Thyroid gland (tissue), 4 donors: ENCODE results near the gene CD274.

ENCODE experiments used
- CTCF ChIP-seq, 6 experiments: fragments of 200-600 bp in 3 of 6; fragments of 450-650 bp in 3 of 6; sonication (generic) in 3 of 6; IDR thresholded peaks; one replicate each; pipeline ENCODE4 v1.5.1; 2016 to 2019; ENCODE audit warnings: antibody characterized with exemption in 6 of 6, mild to moderate bottlenecking in 2 of 6, inconsistent platforms in 1 of 6, moderate library complexity in 1 of 6
- POLR2A ChIP-seq, 2 donors: fragments of 450-650 bp; IDR thresholded peaks; one replicate each; pipeline ENCODE4 v1.6.1; 2017; ENCODE audit warnings: antibody characterized with exemption in 2 of 2, mild to moderate bottlenecking in 2 of 2, moderate library complexity in 1 of 2

GRCh38 chr9:5421163-5421562, 29.2 kb upstream of the CD274 start:
- no peak for TF ChIP-seq CTCF (IDR thresholded peaks at IDR 0.05)
- no peak for TF ChIP-seq POLR2A (IDR thresholded peaks at IDR 0.05)
